Thyroid gland (tissue), 4 donors: Measurements from ENCODE around the gene EPPIN. TPM values are rescaled to one million over a fixed set of nuclear protein-coding genes. Genes with fewer than 3 reads are reported as not detected.

Source experiments
- DNase-seq, 2 donors: peaks; one replicate each; pipeline ENCODE4 v3.0.0-alpha.2; 2019
- H3K27ac ChIP-seq, 3 donors: fragments of 200-600 bp; sonication (generic); 1 replicate in 2 of 3; 2 replicates in 1 of 3; pipeline ENCODE4 v1.5.1; 2016 to 2019; ENCODE audit warnings: mild to moderate bottlenecking in 1 of 3, moderate library complexity in 1 of 3
- H3K27me3 ChIP-seq: fragments of 200-600 bp; sonication (generic); one replicate; pipeline ENCODE4 v1.5.1; 2019
- H3K36me3 ChIP-seq, 2 donors: fragments of 200-600 bp; sonication (generic); one replicate each; pipeline ENCODE4 v1.5.1; 2016 to 2019
- H3K4me1 ChIP-seq, 2 donors: fragments of 200-600 bp; sonication (generic); one replicate each; pipeline ENCODE4 v1.5.1; 2017 to 2019
- H3K4me3 ChIP-seq, 3 donors: fragments of 200-600 bp; sonication (generic); replicated peaks in 1 of 3; 1 replicate in 2 of 3; 2 replicates in 1 of 3; pipeline ENCODE4 v1.5.1; 2016; ENCODE audit warnings: mild to moderate bottlenecking in 1 of 3
- H3K9me3 ChIP-seq: fragments of 200-600 bp; sonication (generic); one replicate; pipeline ENCODE4 v1.5.1; 2017
- CTCF ChIP-seq, 6 experiments: fragments of 200-600 bp in 3 of 6; fragments of 450-650 bp in 3 of 6; sonication (generic) in 3 of 6; IDR thresholded peaks; one replicate each; pipeline ENCODE4 v1.5.1; 2016 to 2019; ENCODE audit warnings: antibody characterized with exemption in 6 of 6, mild to moderate bottlenecking in 2 of 6, inconsistent platforms in 1 of 6, moderate library complexity in 1 of 6
- POLR2A ChIP-seq, 2 donors: fragments of 450-650 bp; IDR thresholded peaks; one replicate each; pipeline ENCODE4 v1.6.1; 2017; ENCODE audit warnings: antibody characterized with exemption in 2 of 2, mild to moderate bottlenecking in 2 of 2, moderate library complexity in 1 of 2
- WGBS, 2 donors: methylation state at CpG; one replicate each; pipeline ENCODE4 v1.1.5; 2017; 5-methylcytosine and 5-hydroxymethylcytosine counted together
- intact Hi-C: fragments of 100-400 bp; cut with DNase I; formaldehyde crosslinking; loops from one replicate; pipeline ENCODE4 v1.15.1; 2023
- total RNA-seq, 4 donors: library from RNA; depleted of rRNA; stranded (reverse); fragments of >200 nt; gene quantifications; one replicate each; pipeline ENCODE4 v1.2.3, GENCODE V29; 2016

Gene EPPIN
- total RNA-seq, 4 donors from 2014 or later = 0.45 to 4.2 (median 1.7) TPM

- Histone ChIP-seq H3K4me3 (no peak within 1 kb of the TSS), H3K9me3 (no peaks in the 10 kb centered on the region), H3K4me1 (peaks cover 6 to 10% of the 10 kb centered on the region in 2 donors), H3K36me3 (no peaks in the 10 kb centered on the region), H3K27me3 (no peaks in the 10 kb centered on the region), H3K27ac (no peak within 1 kb of the TSS)
- TF ChIP-seq CTCF (IDR thresholded peaks at IDR 0.05) = no peak
- TF ChIP-seq POLR2A (IDR thresholded peaks at IDR 0.05) = no peak
- DNase-seq = peak; percentile 1 to 7
- intact Hi-C loops = no loop called here
- 81 to 84% methylated on average over 5 of the region's 5 CpGs for WGBS, 2 donors
These were observed 31.9 kb downstream of the EPPIN start, which contains the start of gene SPINT3 for GRCh38 chr20:45515147-45515913. Gene SPINT3 (minus strand): TSS chr20:45515622. CDS start chr20:45515608, 14 bp downstream.

- no peaks in the 10 kb centered on the region for H3K4me1 ChIP-seq
- H3K9me3 ChIP-seq = no peaks in the 10 kb centered on the region
- H3K4me3 ChIP-seq = no peak overlapping the region
- TF ChIP-seq CTCF (IDR thresholded peaks at IDR 0.05) (no peak), POLR2A (IDR thresholded peaks at IDR 0.05) (no peak)
- whole genome bisulfite sequencing, 2 donors = 82 to 91% methylated on average over 5 of the region's 5 CpGs
- DNase-seq = no peak
- no peaks in the 10 kb centered on the region for H3K36me3 ChIP-seq
- H3K27ac ChIP-seq = no peak overlapping the region
- no peaks in the 10 kb centered on the region for H3K27me3 ChIP-seq
- intact Hi-C loops = no loop called here
These were observed 36.8 kb downstream of the EPPIN start for GRCh38 chr20:45510242-45510862.

- H3K4me1 ChIP-seq = no peaks in the 10 kb centered on the region
- peaks cover 4% of the 10 kb centered on the region for H3K27me3 ChIP-seq
- intact Hi-C loops = no loop called here
- no peak overlapping the region for H3K4me3 ChIP-seq
- DNase-seq = no peak
- WGBS, 2 donors = 53 to 79% methylated on average over 4 of the region's 4 CpGs
- TF ChIP-seq CTCF (IDR thresholded peaks at IDR 0.05) = no peak
- TF ChIP-seq POLR2A (IDR thresholded peaks at IDR 0.05) = no peak
- H3K9me3 ChIP-seq = no peaks in the 10 kb centered on the region
- H3K36me3 ChIP-seq = no peaks in the 10 kb centered on the region
- H3K27ac ChIP-seq = no peak overlapping the region
These were observed 38.1 kb downstream of the EPPIN start for GRCh38 chr20:45509091-45509490.

GRCh38 chr20:45508068-45508886 is 38.9 kb downstream of the EPPIN start:
- intact Hi-C loops = no loop called here

More at GRCh38 chr20:45508068-45508886, 38.9 kb downstream of the EPPIN start:
- no peak overlapping the region for H3K4me3 ChIP-seq
- H3K27me3 ChIP-seq = peaks cover 4% of the 10 kb centered on the region
- 80 to 81% methylated on average over 7 of the region's 7 CpGs for WGBS, 2 donors
- no peak overlapping the region for H3K27ac ChIP-seq
- no peaks in the 10 kb centered on the region for H3K4me1 ChIP-seq
- H3K9me3 ChIP-seq = no peaks in the 10 kb centered on the region
- TF ChIP-seq CTCF (IDR thresholded peaks at IDR 0.05) = no peak
- DNase-seq = no peak
- H3K36me3 ChIP-seq = no peaks in the 10 kb centered on the region
